HEK293T (cell line): ENCODE data around the gene UNKL.

ENCODE experiments used
- CTCF ChIA-PET: fragments of 350-600 bp; formaldehyde crosslinking; extraction: SDS; loops from one replicate; lab custom pipeline; 2021; ENCODE audit warnings: antibody characterized with exemption, inconsistent platforms; lab: Yijun Ruan, JAX
- POLR2A ChIA-PET: fragments of 350-600 bp; formaldehyde crosslinking; extraction: SDS; loops from one replicate; lab custom pipeline; 2020; ENCODE audit warnings: antibody characterized with exemption, inconsistent platforms; lab: Yijun Ruan, JAX
- DNase-seq: peaks from one replicate; pipeline ENCODE4 v3.0.0; 2012; ENCODE audit warnings: mixed read lengths; ENCODE audit errors: extremely low spot score
- ARNT ChIP-seq: fragments of 450-650 bp; IDR thresholded peaks from 2 replicates; pipeline ENCODE4 v1.6.1; 2017; ENCODE audit warnings: mild to moderate bottlenecking
- CTBP1 ChIP-seq: fragments of 450-650 bp; IDR thresholded peaks from 2 replicates; pipeline ENCODE4 v1.6.1; 2016; ENCODE audit warnings: borderline replicate concordance
- ELF4 ChIP-seq: fragments of 450-650 bp; IDR thresholded peaks from 2 replicates; pipeline ENCODE4 v1.6.1; 2017; ENCODE audit warnings: antibody characterized with exemption
- FOXA1 ChIP-seq: fragments of 450-650 bp; IDR thresholded peaks from 2 replicates; pipeline ENCODE4 v1.6.1; 2016; ENCODE audit warnings: mild to moderate bottlenecking
- FOXK2 ChIP-seq: fragments of 450-650 bp; IDR thresholded peaks from 2 replicates; pipeline ENCODE4 v1.6.1; 2016; ENCODE audit warnings: mild to moderate bottlenecking
- FOXM1 ChIP-seq: fragments of 450-650 bp; IDR thresholded peaks from 2 replicates; pipeline ENCODE4 v1.6.1; 2017; ENCODE audit warnings: mild to moderate bottlenecking, borderline replicate concordance
- HDGF ChIP-seq: fragments of 450-650 bp; IDR thresholded peaks from 2 replicates; pipeline ENCODE4 v1.6.1; 2017; ENCODE audit warnings: antibody characterized with exemption, borderline replicate concordance
- L3MBTL2 ChIP-seq: fragments of 450-650 bp; conservative IDR thresholded peaks from 2 replicates; pipeline ENCODE4 v1.6.1; 2016; ENCODE audit warnings: mild to moderate bottlenecking
- LEF1 ChIP-seq: fragments of 450-650 bp; IDR thresholded peaks from 2 replicates; pipeline ENCODE4 v1.6.1; 2017; ENCODE audit warnings: mild to moderate bottlenecking, borderline replicate concordance
- NFRKB ChIP-seq: fragments of 450-650 bp; IDR thresholded peaks from 2 replicates; pipeline ENCODE4 v1.6.1; 2016; ENCODE audit warnings: mild to moderate bottlenecking, moderate library complexity
- SP1 ChIP-seq: fragments of 450-650 bp; IDR thresholded peaks from 2 replicates; pipeline ENCODE4 v1.6.1; 2017
- SUZ12 ChIP-seq: fragments of 450-650 bp; IDR thresholded peaks from 2 replicates; pipeline ENCODE4 v1.6.1; 2016; ENCODE audit warnings: mild to moderate bottlenecking
- TARDBP ChIP-seq: fragments of 450-650 bp; IDR thresholded peaks from 2 replicates; pipeline ENCODE4 v1.6.1; 2016
- ZNF384 ChIP-seq: fragments of 450-650 bp; IDR thresholded peaks from 2 replicates; pipeline ENCODE4 v1.6.1; 2016
- TF ChIP-seq, protein P1 (sequence below): fragments of 450-650 bp; IDR thresholded peaks from 2 replicates; pipeline ENCODE4 v1.6.1; 2016

The UNKL gene

DNA sequence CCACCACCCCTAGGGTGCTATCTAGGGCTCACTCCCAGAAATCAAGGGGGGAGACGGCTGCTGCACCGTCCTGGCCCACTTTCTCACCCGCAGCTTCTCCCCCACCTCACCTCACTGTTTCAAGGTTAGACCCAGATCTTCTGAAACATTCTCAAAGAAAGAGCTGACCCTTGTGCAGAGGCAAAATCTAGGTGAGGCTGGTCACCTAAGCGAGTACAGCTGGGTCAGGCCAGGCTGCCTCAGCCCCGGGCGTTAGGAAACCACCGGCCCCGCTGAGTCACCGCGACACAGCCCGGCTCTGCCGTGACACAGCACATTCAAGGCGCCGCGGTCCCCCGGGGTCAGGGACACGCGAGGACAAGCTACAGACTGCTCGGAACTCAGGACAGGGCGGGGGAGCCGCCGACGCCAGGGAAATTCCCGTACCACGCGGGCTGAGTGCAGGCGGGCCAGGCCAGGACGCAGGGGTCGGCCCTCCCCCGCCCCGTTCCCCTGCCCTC, 35.6 kb downstream of the UNKL start:
- POLR2A ChIA-PET, result interaction anchor here (1.3 to 1.4 kb wide), 2 partner anchors 10 to 15 kb away, joined by 3 to 4 read pairs; no protein-coding TSS in a partner anchor
- DNase-seq, result peak; percentile 46
- TF ChIP-seq CTBP1 (no peak), ARNT (no peak), HDGF (no peak), ELF4 (no peak), FOXM1 (no peak)
- TF ChIP-seq, protein P1, sequence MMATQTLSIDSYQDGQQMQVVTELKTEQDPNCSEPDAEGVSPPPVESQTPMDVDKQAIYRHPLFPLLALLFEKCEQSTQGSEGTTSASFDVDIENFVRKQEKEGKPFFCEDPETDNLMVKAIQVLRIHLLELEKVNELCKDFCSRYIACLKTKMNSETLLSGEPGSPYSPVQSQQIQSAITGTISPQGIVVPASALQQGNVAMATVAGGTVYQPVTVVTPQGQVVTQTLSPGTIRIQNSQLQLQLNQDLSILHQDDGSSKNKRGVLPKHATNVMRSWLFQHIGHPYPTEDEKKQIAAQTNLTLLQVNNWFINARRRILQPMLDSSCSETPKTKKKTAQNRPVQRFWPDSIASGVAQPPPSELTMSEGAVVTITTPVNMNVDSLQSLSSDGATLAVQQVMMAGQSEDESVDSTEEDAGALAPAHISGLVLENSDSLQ, result no peak
- CTCF ChIA-PET, result interaction anchor here (0.6 to 0.7 kb wide), 3 partner anchors 10 to 16 kb away, joined by 3 read pairs; no protein-coding TSS in a partner anchor

GRCh38 chr16:1378087-1378803, 36.3 kb downstream of the UNKL start:
- no peak for TF ChIP-seq FOXK2
- TF ChIP-seq SP1, result no peak
- TF ChIP-seq TARDBP, result no peak
- TF ChIP-seq FOXM1, result no peak
- no peak for TF ChIP-seq ARNT
- TF ChIP-seq NFRKB, result no peak
- TF ChIP-seq ZNF384, result no peak
- no peak for TF ChIP-seq SUZ12
- TF ChIP-seq L3MBTL2, result no peak
- DNase-seq, result no peak
- POLR2A ChIA-PET, result interaction anchor here (1.3 to 1.4 kb wide), 2 partner anchors 10 to 15 kb away, joined by 3 to 4 read pairs; no protein-coding TSS in a partner anchor
- CTCF ChIA-PET, result interaction anchor here (0.6 to 0.7 kb wide), 2 partner anchors 10 to 17 kb away, joined by 3 read pairs; no protein-coding TSS in a partner anchor

- DNase-seq, result no peak
- ChIA-PET CTCF (no interaction called here), POLR2A (no interaction called here)
- TF ChIP-seq, protein P1, result no peak
- TF ChIP-seq FOXA1 (no peak), LEF1 (no peak), L3MBTL2 (no peak), SUZ12 (no peak), SP1 (no peak), CTBP1 (no peak), ZNF384 (no peak)
These were observed 37.0 kb downstream of the UNKL start for GRCh38 chr16:1377406-1378010.

DNA sequence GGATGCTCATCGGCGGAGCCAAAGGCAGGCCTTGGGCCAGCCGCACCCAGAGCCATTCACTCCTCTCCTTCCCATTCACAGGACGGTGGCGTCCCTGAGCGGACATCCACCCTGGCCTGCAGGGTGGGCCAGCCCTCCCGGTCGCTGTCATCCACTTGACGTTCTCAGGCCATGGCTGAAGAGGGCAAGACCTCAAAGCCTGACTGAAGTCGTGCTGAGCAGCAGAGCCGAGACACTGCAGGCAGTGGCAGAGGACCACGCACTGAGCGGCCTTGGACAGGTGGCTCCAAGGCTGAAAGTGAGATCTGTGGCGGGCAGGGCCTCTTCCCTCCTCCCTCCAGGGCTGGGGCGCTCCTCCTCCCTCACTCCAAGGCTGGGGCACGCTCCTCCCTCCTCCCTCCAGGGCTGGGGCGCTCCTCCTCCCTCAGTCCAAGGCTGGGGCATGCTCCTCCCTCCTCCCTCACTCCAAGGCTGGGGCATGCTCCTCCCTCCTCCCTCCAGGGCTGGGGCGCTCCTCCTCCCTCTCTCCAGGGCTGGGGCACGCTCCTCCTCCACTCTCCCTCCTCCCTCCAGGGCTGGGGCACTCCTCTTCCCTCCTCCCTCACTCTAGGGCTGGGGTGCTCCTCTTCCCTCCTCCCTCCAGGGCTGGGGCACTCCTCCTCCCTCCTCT, 38.6 kb downstream of the UNKL start:
- TF ChIP-seq TARDBP (no peak), ELF4 (no peak), SP1 (no peak), NFRKB (no peak)
- CTCF ChIA-PET, result no interaction called here
- POLR2A ChIA-PET, result no interaction called here
- DNase-seq, result no peak

DNA sequence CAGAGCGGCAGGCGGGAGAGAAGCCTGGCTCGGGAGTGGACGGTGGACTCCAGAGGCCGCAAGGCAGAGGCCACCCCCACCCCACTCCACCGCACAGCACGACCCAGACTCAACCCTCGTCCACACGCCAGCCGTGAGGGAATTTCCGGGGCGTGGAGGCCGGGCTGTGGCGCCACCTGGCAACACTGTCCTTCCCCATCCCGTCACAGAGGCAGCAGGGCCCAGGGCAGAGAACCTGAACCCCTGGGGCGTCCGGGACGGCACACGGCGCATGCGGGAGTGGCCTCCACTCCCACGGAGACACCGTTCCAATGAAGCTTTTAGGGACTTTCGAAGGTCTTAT, 39.2 kb downstream of the UNKL start:
- DNase-seq, result no peak
- CTCF ChIA-PET, result no interaction called here
- POLR2A ChIA-PET, result no interaction called here
- TF ChIP-seq FOXK2, result no peak
- no peak for TF ChIP-seq CTBP1
- no peak for TF ChIP-seq HDGF
- TF ChIP-seq ARNT, result no peak
- TF ChIP-seq, protein P1, result no peak
- no peak for TF ChIP-seq SP1
- TF ChIP-seq FOXM1, result no peak
- no peak for TF ChIP-seq ELF4

DNA sequence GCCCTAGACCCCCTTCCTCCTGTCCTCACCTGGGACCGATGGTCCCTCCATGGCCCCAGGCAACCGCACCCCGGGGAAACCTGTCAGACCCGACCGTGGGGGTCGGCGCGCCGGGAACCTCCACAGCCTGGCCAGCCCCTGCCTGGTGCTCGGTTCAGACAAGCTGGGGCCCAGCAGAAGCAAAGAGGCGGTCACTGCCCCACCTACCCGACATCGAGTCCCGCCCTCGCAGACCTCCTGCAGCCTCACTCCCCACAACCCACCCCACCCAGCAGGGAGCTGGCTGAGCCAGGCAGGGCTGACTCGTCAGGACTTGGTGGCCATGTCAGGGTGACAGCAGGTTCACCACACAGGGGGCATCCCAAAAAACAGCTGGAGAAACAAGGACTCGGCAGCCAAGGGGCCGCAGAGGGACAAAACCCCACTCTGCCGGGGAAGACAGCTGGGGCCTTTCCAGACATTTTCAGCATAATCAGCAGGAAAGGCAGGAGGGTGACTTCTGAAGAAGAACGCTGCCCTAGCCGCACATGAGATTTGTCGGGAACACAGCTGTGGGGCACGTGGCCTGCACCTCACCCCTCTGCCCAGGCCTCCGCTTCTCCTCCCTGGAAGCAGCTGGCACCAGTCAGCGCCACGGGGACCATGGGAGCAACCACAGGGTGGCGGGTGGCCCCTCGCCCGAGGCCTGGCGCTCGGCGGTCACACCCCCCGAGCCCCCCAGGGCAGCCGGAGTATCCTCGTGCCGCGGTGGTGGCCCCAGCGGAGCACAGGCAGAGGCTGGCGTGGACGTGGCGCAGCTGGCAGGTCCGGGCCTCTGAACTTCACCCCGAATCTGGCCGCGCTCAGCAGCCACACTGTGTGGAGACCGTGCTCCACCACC, 39.8 kb downstream of the UNKL start:
- TF ChIP-seq SP1 (no peak), LEF1 (no peak), FOXA1 (no peak), TARDBP (no peak)
- DNase-seq, result no peak
- CTCF ChIA-PET, result no interaction called here
- POLR2A ChIA-PET, result no interaction called here
